GM21515 (cell line): ENCODE results near the gene MBD3.

Experiments
- ATAC-seq: cut with Tn5 transposase; IDR thresholded peaks from one replicate; pipeline ENCODE4 v1.9.1; 2021; ENCODE audit not compliant: unreplicated experiment

The MBD3 gene

DNA sequence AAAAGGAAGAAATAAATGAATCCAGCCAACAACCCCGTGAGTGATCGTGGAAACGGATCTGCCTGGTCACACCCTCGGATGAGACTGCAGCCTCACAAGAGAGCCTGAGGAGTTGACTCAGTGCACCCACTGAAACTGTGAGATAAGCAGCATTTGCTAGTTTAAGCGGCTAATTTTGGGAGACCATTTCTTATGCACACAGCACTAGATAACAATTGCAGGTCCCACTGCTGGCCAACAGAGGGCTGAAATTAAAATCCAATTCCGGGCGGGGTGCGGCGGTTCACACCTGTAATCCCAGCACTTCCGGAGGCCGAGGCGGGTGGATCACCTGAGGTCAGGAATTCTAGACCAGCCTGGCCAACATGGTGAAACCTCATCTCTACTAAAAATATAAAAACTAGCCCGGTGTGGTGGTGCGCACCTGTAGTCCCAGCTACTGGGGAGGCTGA lies 9.0 kb upstream of the MBD3 start:
- no peak for ATAC-seq

DNA sequence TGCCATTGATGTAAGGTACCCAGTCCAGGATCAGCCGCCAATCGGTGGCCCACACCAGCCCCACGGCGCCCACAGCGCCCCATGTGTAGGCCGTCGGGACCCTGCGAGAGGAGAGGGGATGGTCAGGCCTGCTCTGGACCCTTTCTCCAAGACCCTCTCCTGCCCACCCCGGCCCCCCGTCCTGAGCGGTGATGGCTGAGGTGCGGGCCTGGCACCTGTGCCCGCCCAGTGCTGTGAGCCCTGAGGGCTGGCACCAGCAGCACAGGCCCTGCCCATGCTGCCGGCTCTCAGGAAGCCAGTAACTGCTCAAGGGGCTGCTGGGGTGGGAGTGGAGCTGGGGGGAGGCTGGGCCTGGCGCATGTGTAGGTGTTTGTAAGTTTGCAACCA lies 6.8 kb upstream of the MBD3 start:
- ATAC-seq = no peak

DNA sequence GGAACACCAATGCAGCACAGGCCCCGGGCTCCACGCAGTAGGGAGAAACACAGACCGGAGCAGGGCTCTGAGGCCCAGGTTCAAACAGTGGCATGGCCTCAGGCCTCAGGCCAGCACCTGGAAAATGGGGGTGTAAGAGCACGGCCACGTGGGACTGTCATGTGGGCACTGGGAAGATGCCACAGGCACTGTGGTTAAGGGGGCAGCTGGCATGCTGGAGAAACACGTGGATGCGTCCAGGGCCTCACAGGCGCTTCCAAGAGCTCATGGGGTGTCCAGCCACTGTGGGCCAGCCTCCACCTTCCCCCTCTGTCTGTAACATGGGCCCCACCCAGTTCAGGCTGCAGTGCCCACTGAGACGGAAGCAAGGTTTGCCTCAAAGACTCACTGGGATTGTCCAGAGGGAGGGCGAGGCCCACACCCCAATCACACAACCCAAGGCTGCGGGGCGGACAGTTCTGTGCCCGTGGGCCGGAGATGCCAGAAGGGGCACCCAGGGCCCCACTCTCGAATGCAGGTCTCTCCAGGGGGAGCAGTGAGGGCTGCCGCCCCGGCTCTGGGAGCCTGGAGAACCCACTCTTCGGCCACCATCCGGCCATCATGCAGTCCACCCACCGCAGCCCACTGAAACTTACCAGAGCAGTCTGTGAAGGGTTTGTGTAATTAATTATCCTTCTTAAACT lies 6.3 kb upstream of the MBD3 start:
- no peak for ATAC-seq

DNA sequence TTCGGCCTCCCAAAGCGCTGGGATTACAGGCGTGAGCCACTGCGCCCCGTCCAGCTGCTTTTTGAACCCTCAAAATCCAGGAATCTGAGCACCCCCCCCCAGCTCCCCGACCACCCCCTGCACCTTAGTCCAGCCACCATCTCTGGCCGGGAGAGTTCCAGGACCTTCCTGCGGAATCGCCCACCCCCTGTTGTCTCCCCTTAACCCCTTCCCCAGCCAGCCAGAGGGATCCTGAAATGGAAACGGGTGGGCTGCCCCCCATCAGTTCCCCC lies 772 bp upstream of the MBD3 start:
- no peak for ATAC-seq

DNA sequence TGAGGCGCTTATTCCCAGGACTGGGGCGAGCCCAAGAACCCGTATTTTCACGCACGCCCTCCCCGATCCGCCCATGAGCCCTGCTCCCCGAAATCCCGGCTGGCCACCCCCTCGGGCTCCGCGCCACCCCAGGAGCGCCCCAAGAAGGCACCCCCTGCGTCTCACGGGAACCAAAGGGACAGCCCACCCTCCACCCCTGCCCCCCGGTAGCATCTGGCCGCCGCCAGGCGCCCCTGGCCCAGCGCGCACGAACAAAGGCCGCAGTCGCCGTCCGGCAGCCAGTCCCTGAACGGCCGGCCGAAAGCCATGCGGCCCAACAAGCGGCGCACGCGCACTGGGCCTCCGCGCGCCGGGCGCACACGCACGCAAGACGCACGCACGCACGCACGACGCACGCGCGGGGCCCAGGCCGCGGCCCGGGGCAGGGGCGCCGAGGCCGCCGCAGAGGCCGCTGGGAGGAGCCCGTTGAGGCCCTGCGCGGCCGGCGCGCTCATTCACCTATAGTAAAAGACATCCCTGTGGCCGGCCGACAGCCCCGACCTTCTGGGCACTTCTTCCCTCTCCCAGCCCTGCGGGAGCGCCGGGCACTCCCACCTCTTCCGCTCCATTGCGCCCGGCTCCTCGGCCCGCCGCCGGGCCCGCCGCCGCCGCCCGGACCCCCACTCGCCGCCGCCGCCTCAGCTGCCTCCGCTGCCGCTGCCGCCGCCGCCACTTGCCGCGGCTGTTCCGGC lies 476 bp downstream of the MBD3 start:
- ATAC-seq = peak; percentile 53

DNA sequence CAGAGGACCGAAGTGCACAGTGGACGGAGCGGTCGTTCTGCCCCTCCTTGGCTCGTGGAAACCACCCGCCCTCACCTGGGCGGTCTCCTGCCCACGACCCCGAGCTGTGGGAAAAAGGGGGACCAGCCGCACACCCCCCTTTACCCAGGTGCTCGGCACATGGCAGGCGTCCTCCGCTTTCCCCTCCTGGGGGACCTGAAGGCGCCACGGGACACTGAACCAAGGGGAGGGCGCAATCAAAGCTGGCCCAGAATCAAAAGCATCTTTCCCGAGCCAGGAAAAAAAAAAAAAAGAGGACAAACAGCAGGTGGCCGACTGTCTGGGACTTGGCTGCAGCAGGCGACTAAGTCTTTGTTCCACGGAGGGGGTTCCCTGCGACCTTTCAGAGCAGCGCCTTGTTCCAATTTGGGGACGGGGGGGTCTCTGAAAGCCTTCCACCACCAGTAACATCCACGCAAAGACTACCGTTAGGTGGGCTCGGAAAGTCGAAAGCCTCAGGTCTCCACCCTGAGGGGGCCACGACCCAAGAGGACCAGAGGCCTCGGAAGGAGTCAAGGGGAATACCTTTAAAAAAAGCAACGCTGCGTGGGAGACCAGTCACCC lies 1.1 kb downstream of the MBD3 start:
- ATAC-seq = no peak

DNA sequence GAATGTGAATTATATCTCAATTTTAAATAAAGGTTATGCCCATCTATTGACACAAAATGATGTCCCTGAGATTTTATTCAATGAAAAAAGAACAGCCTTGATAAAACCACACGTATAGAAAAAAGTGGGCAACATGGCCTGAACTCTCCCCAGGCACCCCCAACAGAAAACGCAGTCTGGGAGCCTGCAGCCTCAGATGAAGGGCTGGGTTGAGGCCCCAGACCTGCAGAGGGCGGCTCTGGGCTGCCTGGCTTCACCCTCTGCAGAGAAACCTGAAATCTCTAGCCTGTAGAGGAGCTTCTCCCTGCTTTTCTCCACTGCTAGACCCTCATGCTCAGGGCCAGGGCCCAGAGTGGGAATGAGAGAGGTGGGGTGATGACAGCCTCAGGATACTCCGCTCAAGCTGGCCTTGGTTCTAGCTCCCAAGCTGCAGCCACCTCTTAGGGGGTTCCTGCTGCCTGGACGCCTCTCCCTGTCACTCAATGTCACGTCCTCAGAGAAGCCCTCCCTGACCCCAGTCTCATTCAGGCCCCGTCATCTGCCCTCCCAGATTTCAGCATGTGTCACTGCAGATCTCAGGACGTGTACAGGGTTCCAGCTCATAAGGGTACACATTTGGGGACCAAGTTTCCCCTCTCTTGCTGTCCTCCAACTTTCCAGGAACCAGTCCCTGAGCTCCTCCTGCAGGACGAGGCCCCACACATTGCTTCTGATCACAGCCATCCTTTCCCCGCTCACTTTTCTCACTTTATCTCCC lies 1.8 kb downstream of the MBD3 start:
- ATAC-seq = no peak

DNA sequence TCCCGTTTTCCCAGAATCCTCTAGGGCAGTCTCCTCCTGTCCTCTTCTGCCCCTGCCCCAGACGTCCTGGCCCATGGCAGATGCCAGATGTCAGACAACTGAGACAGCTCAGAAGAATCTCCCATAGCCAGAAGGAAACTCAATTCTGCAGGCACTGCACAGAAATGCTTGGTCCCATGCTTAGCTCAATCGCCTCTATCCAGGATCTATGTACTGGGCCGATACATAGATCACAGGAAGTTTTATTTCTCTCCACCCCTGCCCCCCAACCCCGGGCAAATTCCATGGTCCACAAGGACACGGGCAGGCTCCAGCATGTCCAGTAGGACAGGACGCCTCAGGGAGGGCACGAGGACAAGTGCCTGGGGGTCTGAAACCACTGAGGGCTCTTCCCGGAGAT lies 4.8 kb downstream of the MBD3 start:
- no peak for ATAC-seq

DNA sequence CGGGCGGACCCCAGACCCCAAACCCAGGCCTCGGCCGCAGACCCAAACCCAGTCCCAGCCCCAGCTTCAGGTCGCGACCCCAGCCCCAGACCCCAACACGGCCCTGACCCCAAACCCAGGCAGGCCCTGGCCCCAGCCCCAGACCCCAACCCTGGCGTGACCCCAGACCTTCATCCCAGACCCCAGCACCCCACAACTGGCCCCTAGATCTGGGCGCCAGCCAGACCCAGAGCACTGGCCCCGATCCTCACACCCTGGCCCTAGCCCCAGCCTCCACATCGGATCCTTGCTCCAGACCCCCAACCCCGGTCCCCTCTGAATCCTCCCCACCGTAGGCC lies 7.5 kb downstream of the MBD3 start:
- ATAC-seq = no peak

DNA sequence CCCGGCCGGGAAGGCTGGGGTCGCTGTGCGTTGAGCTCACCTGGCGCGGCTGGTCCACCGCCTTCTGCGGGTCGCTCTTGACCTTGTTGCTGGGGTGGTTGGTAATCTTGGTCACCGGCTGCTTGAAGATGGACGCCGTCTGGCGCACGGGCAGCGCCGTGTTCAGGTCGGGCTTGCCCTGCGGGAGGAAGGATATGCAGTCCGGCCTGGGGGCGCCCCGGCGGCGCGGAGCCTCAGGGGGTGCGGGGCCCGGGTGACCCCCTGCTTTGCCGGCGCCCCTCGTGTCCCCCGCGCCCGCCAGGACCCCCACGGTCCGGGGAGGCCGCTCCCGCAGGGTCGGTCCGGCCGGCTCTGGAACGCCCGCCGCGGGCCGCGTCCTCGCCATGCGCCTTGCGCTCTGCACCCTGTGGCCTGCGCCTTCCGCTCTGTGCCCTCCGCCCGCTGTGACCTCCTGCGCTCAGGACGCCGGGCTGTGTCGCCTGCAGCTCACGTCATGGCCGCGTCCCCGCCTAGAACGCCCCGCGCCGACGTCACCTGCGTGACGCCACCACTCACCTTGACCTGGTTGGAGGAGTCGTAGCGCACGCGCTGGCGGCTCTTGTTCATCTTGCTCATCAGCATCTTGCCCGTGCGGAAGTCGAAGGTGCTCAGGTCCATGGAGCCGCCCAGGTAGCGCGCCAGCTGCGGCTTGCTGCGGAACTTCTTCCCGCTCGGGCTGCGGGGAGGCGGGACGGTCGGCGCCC lies 8.0 kb downstream of the MBD3 start:
- ATAC-seq = no peak

DNA sequence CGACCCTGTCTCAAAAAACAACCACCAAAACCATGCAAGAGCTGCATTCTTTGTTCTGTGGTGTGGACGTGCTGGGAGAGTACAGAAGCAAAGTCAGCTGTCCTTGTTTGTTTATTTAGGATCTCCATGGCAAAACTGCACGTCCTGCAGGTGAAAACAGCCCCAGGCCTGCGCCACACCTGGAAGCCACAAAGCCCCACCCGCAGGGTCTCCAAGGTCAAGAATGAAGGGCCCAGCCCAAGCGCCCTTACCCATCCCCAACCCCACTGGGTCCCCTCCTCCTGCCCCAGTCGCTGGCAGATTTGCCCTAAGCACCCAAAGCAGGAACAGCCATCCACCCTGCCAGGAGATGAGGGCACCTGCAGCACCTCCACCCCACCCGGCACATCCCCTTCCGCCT lies 10.5 kb downstream of the MBD3 start:
- ATAC-seq = no peak

DNA sequence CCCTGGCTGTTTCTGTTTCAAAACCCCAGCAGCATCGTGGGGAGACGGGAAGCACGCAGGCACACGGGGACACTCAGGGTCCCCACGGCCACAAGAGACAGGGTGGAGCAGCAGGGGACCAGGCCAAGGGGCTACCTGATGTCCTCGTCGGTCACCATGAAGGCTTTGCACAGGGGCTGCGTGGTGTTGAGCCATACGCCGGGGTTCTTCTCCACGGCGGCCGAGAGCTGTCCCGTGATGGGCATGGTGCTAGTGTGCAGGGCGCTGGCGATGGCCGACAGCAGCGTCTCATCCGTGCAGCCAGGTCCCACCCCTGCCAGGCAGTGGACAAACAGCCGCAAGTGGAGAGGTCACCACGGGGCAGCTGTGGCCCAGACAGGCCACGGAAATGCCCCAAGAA lies 11.7 kb downstream of the MBD3 start:
- no peak for ATAC-seq

DNA sequence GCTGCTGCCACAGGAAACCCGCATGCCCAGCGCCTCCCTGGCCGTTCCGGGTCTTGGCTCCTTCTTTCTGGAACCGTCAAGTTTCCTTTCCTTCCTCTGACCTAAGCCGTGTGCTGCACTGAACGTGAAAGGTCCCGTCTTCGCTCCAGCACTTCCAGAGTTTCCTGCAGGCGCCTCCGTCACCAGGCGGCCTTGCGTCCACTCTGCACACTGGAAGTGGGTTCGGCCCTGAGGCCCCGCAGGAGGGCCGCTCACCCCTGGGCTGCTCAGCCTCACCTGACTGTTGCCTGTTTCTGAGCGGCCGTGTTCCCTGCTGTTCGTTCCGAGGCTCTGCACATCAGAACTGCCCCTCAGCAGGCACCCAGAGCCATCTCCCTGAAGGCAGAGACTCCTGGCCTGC lies 12.3 kb downstream of the MBD3 start:
- ATAC-seq = no peak

DNA sequence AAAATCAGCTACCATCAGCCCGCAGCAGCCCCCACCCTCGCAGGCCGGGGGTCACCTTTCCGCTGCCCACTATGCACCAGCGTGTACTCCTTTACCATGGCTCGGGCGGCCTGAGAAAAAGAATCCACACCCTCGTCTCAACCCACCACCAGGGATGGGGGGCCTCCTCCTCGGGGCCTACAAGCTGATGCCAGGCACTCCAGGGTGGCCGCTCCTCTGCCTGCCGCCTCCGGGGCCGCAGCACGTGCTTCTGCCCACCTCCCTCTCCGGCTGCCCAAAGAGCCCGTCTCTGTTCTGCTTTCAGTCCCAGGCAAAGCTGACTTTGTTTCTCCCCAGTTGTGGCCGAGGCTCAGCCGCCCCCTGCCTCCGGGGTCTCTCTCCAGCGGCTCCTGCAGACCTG lies 13.4 kb downstream of the MBD3 start:
- no peak for ATAC-seq

DNA sequence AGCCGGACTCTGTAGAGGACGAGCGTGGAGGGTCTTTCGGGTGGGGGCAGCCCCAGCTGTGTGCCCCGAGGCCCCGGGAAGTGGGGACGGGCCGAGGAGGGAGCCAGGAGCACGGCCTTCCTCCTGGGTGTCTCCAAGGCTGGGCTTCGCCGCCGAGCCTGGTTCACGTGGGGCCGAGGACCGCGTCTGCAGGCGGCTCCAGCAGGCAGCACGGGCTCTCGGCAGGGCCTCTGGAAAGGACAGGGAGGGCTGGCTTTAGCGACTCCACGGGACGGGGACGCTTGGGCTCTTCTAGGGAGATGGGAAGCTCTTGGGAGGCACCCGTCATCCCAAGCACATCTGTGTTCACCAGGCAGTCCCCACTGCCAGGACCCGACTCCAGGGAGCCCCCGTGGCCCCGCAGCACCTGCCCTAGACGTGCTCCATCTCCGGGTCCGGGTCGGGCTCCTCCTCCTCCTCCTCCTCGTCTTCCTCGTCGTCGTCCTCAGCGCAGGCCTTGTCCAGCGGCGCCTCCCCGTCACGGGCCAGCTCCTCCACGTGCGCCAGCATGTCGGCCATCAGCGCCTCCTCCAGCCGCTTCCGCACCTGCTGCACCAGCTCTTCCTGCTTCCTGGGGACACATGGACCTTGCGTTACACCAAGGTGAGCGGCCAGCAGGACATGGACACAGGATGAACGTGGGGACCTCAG lies 14.6 kb downstream of the MBD3 start:
- no peak for ATAC-seq

DNA sequence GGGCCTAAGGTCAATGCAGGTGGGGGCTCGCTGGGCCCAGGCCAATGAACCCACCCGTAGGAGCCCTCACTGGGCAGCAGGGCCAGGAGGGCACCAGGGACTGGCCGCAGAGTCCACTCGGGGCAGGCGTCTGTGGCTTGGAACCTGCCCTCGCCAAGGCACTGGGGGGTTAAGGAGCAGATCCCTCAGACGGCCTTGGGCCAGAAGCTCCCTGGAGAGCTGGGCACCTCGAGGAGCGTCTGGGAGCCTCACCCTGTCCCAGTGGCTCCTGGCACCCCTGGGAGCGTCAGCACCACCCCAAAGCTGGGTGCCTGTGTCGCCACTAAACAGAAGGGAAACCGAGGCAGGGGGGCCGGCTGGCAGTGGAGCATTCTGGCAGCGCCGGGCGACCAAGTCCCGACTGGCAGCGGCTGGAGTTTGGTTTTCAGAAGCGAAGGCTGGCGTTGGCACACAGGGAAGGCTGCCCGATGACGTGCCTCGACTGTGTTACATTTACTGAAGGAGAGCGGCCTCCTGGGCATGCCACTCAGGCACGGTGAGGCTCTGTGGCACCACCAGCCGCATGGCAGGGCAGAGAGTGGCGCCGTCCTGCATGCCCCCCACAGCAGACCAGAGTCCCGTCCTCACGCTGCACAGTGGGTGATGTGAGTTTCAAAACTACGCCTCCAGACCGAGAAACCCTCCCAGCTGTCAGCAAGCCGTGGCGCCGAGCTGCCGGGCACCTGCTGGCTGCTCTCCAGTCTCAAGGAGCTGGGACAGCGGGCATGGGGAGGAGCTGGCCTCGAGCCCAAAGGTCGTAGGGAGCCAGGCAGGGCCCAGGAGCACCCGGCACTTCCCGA lies 15.4 kb downstream of the MBD3 start:
- ATAC-seq = no peak

DNA sequence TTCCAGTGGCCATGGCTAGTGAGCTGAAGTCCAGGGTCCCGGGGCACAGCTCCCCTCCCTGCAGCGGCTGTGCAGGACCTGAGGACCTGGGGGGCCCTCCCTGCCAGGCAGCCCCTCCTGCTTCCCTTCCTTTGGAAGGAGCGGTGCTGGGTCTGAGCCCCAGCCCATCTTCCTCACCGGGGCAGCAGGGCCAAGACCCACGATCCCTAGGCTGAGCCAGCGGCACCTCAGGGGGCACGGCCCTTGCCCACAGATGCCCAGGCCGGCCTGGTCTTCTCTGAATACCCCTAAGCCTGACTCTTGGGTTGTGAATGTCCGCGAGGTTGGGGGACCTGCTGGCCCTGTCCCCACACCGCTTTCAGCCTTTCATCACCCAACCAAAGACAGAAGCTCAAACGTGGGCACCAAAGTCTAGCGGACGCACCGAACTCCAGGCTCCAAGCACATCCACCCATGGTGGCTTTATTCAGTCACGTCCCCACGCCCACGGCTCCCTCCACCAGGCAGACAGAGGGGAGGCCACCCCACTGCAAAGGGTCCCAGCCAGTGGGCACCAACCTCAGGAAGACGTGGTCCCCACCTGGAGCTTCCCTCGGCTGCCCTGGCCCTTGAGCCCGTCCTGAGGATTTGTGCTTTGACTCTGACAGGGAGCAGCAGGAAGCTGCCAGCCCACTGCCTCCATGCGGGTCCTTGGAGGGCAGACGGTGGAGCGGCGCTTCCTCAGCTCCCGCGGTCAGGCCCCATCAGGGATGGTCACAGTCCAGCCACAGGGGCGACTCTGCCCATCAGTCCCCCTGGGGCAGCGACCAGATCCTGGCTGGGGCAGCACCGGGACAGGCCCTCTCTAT lies 16.2 kb downstream of the MBD3 start:
- no peak for ATAC-seq

DNA sequence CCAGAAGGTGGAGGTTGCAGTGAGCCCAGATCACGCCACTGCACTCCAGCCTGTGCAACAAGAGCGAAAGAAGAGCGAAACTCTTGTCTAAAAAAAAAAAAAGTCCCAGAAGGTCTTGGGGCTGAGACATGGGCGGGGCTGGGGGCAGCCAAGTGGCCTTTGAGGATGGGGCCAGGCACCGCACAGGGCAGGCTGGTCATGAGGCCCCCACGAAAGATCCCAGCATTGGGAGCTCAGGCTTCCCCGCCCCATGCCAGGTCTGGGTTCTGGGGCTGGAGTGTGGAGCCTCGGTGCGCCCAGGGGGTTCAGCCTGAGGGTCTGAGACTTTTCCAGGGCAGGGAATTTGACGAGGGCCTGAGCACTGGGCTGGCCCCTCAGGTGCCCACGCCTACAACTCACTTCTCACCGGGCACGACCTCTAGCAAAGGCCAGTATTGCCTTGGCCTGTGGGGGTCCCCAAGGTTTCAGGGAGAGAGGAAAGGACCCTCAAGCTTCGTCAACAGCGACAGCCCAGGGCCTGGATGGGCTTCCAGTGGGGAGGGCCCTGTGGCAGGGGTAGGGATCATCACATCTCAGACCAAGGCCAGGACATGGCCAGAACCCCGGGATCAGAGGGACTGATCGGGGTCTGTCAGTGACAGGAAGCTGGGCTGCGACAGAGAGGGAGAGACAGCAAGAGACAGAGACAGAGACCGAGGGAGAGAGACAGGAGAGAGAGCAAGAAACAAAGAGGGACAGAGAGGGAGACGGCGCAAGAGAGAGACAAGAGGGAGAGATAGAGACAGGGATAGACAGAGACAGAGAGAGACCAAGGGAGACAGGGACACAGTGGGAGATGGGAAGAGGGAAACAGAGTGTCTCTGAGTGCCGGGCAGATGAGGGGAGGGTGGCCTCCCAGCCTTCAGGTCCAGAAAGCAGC lies 17.1 kb downstream of the MBD3 start:
- ATAC-seq = no peak
